DMS153 (cell line): Measurements from ENCODE around the gene DPYSL3.

Experiments
- DNase-seq: peaks from one replicate; lab custom pipeline; 2025; lab: John Stamatoyannopoulos, UW

DPYSL3 gene

GRCh38 chr5:147472664-147473475, 37.0 kb downstream of the DPYSL3 start:
- DNase-seq, result no peak

- no peak for DNase-seq
These were observed 41.8 kb downstream of the DPYSL3 start for GRCh38 chr5:147467973-147468508.

- no peak for DNase-seq
These were observed 43.4 kb downstream of the DPYSL3 start for GRCh38 chr5:147466360-147466980.

GRCh38 chr5:147465747-147466146, 44.1 kb downstream of the DPYSL3 start:
- DNase-seq, result no peak

- no peak for DNase-seq
These were observed 45.7 kb downstream of the DPYSL3 start for GRCh38 chr5:147464211-147464610.

GRCh38 chr5:147461915-147462314, 48.0 kb downstream of the DPYSL3 start:
- DNase-seq, result no peak

- no peak for DNase-seq
These were observed 49.5 kb downstream of the DPYSL3 start for GRCh38 chr5:147460380-147460779.

- DNase-seq, result no peak
These were observed 51.3 kb downstream of the DPYSL3 start for GRCh38 chr5:147458581-147458980.

GRCh38 chr5:147455822-147456450, 53.9 kb downstream of the DPYSL3 start:
- DNase-seq, result no peak

- DNase-seq, result no peak
These were observed 54.7 kb downstream of the DPYSL3 start for GRCh38 chr5:147454996-147455677.

GRCh38 chr5:147453875-147454814, 55.7 kb downstream of the DPYSL3 start:
- DNase-seq, result peak; percentile 58

GRCh38 chr5:147452165-147452811, 57.6 kb downstream of the DPYSL3 start:
- DNase-seq, result no peak

- no peak for DNase-seq
These were observed 58.7 kb downstream of the DPYSL3 start for GRCh38 chr5:147451193-147451592.

GRCh38 chr5:147450606-147451005, 59.3 kb downstream of the DPYSL3 start:
- no peak for DNase-seq

GRCh38 chr5:147448766-147449165, 61.1 kb downstream of the DPYSL3 start:
- no peak for DNase-seq

GRCh38 chr5:147446523-147446922, 63.3 kb downstream of the DPYSL3 start:
- DNase-seq, result no peak

GRCh38 chr5:147445917-147446316, 64.0 kb downstream of the DPYSL3 start:
- DNase-seq, result no peak

- DNase-seq, result no peak
These were observed 64.8 kb downstream of the DPYSL3 start for GRCh38 chr5:147445090-147445489.

- DNase-seq, result no peak
These were observed 67.6 kb downstream of the DPYSL3 start for GRCh38 chr5:147442224-147442623.

- no peak for DNase-seq
These were observed 68.6 kb downstream of the DPYSL3 start for GRCh38 chr5:147441191-147441695.
